Hippocampal formation (tissue), 2 donors: Measurements from ENCODE around the gene FN1.
"Not testable (repeated sequence)": the region's sequence is repeated elsewhere in the genome, so short reads cannot be mapped to it uniquely, and the experiment has no call there.

Experiments
- DNase-seq, 2 donors: peaks; one replicate each; lab custom pipeline; 2025; lab: John Stamatoyannopoulos, UW

FN1 gene

DNA sequence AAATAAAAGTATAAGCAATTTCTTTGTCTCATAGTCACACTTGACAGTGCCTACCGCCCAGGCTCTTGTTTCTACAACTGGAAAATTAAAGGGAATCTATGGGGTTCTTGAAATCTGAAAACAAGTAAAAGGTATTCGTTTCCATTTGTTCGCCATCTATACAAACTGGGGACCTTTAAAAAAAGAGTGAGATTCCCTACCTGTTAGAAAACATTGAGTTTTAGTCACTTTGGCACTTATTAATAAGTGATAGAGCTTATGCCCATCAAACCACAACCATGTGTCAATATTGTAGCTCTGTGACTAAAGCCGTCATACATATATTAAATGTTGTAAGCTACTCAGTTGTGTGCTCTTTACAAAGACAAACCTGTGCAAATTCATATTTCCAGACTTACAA lies 13.2 kb downstream of the FN1 start:
- no peak for DNase-seq

DNA sequence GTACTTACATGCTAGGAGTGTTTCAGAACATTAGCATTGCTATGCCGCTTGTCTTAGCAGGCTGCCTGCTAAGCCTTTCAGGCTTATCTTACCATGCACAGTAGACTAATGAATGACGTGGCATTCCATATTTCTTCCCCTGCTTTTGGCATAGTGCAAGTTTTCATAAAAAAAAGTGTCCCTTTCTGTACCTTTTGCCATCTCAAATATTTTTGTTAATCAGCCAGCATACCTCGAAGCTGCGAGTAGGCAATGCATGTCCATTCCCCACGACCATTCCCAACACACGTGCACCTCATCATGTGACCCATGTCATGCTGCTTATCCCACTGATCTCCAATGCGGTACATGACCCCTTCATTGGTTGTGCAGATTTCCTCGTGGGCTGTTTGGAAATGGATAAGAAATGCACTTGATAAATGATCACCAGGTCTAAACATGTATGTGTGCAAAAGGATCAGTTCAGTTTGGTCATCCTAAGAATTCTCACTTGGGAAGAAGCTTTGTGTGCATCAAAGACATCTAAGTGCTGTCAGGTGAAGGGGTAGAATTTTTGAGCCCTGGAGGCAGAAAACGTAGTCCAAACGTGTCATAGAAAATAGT lies 13.9 kb downstream of the FN1 start:
- no peak for DNase-seq

DNA sequence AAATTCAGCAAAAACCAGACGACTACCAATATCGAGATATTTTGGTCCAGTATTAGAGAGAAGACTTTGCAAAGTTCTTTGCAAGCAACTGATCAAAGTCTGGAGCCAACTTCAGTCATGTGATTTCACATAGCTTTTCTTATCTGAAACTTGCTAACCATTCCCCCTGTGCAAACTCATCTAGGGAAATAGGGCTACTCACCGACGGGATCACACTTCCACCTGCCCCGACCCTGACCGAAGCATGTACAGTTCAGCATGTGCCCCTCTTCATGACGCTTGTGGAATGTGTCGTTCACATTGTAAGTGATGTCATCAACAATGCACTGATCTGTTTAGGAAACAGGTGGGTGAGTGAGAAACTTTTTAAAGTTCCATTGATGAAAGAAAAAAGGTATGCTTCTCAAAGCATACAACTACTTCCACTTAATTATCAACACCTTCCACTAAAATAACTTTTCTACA lies 15.4 kb downstream of the FN1 start:
- DNase-seq: no peak

DNA sequence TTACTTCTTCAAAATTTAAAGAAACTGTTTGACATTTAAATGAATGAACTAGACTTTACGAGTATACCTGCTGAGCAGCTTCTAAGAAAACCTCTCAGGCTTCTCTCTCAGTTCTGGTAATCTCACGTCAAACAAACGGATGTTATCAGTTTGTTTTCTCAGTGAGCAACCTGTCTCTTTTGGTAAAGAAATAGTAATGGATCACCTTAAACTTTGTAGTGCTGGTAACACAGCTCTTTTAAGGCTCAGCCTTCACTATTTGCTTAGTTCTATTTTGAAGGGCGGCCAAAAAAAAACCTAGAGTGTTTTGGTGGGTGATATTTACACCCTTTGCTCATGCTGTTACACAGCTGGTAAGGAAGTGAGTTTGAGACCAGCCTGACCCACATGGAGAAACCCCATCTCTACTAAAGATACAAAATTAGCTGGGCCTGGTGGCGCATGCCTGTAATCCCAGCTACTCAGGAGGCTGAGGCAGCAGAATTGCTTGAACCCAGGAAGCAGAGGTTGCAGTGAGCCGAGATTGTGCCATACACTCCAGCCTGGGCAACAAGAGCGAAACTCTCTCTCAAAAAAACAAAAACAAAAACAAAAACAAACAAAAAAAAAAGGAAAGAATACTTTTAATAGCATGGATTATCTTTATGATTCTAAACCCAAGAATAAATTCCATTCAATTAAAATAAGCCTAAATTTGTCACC lies 15.9 kb downstream of the FN1 start:
- no peak for DNase-seq

DNA sequence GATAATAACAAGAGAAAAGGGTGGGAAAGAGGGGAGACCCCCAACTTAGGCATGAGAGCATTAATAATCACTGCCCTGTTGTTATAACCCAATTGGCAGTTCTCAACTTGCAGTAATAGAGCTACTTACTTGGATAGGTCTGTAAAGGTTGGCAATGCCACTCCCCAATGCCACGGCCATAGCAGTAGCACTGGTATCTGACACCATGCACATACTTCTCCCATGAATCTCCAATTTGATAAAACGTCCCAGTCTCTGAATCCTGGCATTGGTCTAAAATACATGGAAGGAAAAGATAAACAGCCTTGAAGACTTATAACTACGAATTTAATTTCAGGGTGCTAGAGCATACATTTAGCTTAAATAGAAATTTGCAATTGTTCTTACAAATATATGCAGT lies 16.8 kb downstream of the FN1 start:
- no peak for DNase-seq

DNA sequence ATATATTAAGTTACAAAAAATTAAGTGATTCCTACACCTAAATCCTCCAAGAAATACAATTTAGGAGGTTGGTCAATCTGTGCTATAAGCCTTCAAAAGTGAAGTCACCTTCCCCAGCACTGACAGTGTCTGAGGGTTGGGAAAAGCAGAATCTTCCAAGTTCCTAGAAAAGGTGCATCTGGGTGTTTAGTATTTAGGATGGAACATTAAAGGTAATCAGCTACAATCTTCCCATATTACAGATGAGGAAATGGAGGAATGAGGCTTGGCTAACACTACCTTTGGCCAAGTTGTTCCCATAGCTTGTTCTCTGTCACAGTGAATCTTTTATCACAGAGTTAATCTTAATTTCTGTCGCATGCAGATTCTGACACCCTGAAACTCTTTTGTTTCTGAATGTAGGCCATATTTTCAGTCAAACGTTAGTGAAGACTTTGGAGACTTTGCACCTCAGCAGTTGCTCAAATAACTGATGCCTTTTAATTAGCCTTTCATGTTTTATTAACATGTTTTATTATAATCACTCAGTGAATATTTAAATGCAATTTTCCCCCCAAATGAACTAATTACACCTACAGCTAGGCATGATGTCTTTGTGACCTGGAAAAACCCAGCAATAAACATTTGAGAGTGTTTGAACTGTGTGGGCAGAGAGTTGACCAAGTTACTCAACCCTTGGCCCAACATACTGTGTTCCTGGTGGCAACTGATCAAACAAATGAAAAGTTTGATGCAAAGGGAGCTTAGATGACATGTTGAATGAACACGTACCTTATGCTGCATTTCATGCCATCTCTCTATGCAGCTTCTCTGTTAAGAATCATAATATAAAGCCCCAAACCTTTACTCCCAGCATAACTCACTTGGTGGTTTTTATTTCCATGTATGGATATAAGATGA lies 17.6 kb downstream of the FN1 start:
- DNase-seq: no peak

DNA sequence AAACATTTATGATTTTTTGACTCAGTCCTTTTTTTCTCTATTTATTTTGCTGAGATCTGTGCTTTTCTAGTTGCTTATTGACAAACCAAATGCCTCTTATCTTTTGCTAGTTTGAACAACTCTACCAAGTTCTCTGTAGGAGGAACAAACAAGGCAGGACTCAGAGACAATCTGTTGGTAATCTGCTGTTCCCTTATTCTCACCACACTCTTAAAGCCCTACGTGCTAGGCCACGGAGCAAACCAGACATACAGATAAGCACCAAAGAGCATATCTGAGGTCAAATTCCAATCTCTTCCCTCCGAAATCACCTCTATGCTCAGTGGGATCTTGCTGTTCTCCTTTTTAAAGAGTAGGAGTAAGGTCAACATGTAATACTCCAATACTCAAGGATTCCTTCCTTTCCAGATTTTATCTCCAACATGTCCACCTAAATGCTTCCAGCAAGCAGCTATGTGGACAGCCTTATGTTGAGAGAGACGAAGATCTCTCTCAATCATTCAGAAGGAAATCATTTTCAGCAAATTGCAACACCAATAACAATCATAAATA lies 18.4 kb downstream of the FN1 start:
- no peak for DNase-seq

DNA sequence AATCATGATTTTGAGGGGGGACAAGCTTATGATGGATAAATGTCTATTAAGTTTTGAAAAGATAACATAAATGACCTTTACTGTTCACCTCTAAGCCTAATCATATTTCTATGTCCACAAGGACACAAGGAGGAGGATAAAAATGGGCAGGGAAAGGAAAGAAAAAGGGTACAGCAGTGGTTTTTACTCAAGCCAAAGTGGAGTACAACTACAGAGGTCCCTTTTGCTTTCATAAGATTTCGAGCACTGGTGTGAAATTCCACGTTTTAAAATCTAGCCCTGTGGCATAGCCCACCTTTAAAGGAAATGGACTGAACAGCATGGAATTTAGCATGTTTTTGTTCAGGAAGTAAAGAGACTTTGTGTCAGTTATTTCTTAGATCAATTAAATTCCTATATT lies 19.2 kb downstream of the FN1 start:
- no peak for DNase-seq

DNA sequence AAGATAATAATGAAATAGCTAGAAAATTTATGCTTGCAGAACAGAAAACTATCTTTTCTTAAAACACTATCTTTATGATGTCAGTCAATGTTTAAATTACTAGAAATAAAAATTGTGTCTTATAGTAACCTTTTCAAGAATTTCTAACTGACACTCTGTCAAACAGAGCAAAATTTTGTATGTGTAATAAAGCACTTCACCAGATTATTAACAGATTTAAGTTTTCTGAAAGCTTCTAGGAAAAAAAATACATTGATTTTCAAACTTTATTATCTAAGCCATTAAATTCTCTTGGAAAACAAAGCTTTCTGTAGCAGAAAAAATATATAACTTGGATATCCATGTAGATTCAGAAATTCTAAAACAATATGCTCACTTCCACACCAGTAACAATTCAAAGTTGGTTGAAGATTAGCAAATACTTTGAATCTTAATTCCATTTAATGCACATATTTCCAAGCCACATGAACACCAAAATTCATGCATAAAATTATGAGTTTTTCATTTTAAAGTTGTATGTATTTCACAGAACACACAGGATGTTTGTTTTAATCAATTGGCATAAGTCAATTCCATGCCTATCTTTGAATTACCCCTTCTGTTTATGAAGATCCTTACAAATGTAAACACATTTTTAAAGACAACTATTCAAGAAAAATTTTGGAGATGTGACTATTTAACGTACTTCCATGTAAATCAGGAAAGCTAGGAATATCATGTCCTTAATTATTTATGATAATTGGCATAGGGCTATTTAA lies 19.9 kb downstream of the FN1 start:
- no peak for DNase-seq

DNA sequence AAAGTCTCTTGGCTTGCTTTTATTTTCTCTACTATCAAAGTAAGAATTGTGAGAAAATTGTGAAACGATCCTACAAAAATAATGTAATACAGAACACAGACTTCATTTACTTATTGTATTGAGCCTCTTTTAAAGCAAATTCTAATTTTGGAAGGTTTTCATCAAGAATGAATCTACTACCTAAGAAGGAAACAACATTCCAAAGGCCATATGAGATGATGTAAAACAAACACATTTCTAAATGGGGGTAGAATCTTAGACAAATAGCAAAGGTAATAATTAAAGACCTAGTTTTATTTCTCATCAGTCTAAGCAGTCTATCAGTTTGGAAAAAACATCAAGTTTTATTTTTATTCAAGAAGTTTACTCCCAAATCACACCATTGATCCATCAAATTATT lies 20.6 kb downstream of the FN1 start:
- no peak for DNase-seq

DNA sequence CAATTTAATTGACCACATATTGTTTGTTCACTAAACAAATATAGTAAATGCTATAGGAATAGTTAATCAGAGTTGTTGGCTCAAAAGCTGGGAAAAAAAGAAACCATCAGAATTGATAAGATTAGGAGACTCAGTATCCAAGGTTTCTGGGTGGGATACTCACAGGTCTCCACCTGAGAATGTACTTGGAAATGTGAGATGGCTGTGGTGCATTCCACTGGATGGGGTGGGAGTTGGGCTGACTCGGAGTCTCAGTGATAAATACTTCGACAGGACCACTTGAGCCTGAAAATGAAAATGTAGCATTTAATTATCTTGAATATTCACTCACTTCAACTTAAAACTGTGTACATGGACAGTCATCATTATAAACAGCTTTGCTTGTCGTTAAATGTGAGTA lies 21.2 kb downstream of the FN1 start:
- no peak for DNase-seq

DNA sequence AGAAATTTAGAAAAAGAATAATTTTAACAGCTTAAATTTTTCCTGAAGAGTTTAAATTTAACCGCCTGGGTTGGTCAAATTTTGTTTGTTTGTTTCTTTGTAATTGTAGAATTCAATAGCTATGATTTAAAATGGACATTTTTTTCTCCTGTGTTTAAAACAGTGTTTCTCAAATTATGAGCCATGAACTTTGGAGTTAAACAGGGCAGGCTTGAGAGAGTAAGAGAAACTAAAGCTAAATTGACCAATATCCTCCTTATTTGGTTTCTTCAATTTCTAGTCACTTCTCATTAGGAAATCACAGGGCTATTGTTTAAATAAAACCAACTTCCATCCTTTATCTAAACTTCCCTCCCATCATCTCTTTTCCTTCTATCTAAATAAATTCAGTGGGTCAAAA lies 21.9 kb downstream of the FN1 start:
- no peak for DNase-seq

DNA sequence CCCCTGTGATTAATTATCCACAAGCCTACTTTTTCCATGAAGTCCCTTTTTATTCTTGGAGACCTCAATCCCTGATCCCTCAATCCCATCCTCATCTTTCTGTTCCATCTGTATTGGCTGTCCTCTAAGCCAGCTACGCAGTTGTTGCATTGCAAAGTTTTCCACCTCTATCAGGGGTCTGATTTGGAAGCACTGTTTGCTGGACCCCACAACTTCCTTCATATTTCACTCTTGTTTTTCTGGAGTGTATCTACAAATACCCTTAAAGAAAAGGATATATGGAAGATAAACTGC lies 22.4 kb downstream of the FN1 start:
- no peak for DNase-seq

DNA sequence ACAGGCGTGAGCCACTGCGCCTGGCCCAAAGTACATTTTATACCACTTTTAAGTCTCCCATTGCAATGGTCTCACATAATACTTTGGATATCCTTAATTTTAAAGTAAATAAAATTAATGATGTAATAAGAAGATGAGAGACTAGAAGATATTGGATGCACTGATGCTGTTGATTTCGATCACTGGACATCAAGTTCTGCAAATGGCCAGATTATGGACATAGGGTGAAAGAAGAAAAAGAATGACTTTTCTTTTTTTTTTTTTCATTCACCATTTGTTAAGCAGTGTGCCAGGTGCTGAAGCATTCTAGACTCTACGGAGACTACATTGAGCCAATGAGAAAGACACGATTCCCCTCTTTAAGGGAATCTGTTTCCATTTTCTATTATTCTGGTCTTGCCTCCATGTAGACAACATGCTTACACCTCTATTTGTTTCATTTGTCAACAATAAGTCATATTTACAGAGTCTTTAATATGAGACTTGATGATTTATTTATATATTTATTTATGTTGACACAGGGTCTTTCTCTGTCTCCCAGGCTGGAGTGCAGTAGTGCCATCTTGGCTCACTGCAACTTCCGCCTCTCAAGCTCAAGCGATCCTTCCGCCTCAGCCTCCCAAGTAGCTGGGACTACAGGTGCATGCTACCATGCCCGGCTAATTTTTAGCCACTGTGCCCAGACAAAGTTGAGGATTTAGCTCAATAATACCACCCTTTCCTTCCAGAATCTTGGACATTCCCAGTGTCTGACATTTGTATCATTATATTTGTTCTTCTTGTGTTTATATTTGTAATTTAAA lies 23.7 kb downstream of the FN1 start:
- no peak for DNase-seq

DNA sequence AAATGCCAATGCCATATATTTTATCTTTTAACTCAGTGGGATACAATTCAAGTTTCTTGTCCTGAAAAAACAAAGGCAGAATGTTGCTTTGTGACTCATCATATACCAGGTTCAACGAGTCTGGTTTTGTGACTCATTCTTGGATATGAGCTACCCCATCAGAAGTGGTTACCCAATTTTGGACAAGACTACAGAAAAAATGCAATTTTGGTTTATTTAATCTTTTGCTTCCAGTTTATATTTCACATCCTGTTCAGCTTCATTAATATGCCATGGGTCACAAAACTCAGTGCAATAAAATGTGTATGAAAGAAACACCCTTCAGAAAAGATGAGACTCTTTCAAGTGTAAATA lies 25.0 kb downstream of the FN1 start:
- no peak for DNase-seq

DNA sequence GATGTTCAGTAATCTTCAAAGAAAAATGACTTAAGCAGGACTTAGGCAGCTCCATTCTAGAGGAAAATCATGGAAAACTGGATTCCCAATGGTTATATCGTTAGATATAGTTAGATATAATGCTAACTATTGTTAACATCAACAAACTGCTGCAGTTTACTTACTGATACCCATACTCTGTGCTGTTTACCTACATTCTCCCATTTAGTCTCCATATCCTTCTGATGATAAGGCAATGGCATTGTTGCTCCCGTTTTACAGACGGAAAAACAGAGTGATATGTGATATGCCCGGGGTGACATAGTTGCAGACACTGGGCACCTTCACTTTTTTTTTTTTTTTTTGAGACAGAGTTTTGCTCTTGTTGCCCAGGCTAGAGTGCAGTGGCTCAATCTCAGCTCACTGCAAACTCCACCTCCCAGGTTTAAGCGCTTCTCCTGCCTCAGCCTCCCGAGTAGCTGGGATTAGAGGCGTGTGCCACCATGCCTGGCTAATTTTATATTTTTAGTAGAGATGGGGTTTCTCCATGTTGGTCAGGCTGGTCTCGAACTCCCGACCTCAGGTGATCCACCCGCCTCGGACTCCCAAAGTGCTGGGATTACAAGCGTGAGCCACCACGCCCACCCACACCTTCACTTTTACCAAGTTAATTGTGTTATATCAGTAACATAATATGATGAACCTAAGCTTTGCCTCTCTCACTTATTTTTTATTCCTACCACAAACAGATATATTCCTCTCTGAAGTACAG lies 25.5 kb downstream of the FN1 start:
- DNase-seq: not testable (repeated sequence)

DNA sequence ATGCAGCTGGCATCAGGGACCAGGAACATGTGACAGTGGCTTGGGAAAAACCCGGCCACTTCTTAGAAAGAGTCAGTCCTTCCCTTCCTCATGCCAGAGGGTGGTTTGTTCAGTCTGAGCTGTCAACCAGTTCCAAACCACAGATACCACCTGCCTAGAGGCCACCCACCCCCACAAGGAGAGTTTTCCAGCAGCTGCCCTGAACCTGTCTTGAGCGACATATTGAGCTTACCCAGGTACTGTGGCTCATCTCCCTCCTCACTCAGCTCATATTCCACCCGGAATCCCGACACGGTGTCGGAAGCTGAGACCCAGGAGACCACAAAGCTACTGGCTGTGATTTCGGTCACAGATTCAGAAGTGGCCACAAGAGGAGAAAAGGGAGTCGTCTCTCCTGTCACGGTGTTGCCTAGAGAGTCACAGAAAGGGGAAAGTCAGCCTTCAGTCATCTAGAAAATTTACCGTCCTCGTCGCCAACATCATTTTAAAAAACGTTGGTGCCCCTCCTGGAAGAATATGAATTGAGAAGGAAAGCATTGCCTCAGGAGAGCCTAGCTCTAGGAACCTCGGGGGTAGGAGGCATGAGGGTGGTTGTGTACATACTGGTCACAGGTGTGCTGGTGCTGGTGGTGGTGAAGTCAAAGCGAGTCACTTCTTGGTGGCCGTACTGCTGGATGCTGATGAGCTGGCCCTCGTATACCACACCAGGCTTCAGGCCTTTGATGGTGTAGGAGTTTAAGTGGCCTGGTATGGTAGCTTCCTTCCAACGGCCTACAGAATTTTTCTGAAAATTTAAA lies 26.3 kb downstream of the FN1 start:
- DNase-seq: no peak

DNA sequence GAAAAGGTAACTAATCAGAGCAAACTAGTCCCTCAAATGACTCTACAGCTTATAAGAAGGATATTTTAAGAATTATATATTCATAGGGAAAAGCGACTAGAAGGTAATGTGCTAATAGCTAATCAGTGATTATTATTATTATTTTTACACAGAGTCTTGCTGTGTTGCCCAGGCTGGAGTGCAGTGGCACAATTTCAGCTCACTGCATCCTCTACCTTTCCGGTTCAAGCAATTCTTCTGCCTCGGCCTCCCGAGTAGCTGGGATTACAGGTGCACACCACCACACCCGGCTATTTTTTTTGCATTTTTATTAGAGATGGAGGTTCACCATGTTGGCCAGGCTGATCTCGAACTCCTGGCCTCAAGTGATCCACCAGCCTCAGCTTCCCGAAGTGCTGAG lies 27.4 kb downstream of the FN1 start:
- DNase-seq: not testable (repeated sequence)

DNA sequence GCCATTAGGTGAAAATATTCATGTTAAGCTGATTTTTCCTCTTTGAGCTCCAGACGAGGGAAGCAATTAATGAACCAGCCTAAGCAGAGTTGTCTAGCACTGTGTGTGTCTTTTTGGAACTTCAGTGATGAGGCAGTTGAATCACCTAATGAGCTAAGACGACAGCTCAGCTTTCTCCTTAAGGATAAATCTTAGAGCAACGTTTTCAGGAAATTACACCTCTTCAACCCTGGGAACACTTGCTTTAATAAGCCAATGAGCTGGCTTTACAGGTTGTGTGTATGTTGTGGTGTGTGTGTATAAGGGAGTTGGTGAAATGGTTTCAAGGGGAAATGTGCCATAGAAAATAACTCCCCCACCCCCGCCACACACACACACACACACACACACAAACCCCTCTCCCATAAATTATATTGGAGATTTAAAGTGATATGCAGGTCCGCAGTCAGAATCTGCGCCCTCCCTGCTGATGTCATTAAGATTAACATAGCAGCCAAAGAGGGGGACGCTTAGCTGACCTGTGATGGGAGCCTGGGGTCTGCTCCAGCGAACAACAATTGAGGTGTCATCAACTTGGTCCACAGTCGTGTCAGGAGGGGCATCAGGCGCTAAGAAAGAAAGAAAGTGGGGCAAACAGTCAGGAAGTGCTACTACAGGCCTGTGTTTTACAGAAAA lies 28.1 kb downstream of the FN1 start:
- no peak for DNase-seq
